Astrocyte of the cerebellum (primary cell): ENCODE measurements around the gene OPCML.

Experiments
- DNase-seq: peaks from one replicate; pipeline ENCODE4 v3.0.0-alpha.2; 2011; ENCODE audit warnings: low read depth
- H3K4me3 ChIP-seq: 2 replicates; pipeline ENCODE4 v1.5.1; 2011; ENCODE audit warnings: mild to moderate bottlenecking, low read depth, low read length, moderate library complexity
- in situ Hi-C: cut with HindIII; loops from 2 replicates; pipeline ENCODE4 v1.10.0; 2017; ENCODE audit warnings: low sequenced_read_pairs
- TF ChIP-seq, protein P1 (sequence below): IDR thresholded peaks from 2 replicates; pipeline ENCODE4 v1.5.1; 2012; ENCODE audit warnings: low read length, low read depth, moderate library complexity, mild to moderate bottlenecking; ENCODE audit errors: missing control alignments

The OPCML gene

DNA sequence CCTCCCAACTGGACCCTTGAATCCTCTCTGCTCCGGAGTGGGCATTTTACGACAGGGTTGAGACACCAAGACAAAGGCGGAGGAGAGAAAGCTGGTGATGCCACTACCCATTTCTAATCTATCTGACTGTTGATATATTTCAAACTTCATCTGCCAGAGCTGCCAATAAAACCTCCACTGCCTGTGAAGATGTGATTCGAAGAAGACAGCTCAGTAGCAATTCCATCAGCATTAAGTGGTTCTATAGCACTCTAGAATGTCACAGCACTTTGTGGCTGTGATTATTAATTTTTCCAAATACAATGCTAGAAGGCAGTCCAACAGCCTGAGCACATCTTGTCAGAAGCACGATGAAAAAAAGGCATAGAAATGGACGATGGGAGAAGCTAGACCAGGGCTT, 282.8 kb downstream of the OPCML start:
- TF ChIP-seq, protein P1, sequence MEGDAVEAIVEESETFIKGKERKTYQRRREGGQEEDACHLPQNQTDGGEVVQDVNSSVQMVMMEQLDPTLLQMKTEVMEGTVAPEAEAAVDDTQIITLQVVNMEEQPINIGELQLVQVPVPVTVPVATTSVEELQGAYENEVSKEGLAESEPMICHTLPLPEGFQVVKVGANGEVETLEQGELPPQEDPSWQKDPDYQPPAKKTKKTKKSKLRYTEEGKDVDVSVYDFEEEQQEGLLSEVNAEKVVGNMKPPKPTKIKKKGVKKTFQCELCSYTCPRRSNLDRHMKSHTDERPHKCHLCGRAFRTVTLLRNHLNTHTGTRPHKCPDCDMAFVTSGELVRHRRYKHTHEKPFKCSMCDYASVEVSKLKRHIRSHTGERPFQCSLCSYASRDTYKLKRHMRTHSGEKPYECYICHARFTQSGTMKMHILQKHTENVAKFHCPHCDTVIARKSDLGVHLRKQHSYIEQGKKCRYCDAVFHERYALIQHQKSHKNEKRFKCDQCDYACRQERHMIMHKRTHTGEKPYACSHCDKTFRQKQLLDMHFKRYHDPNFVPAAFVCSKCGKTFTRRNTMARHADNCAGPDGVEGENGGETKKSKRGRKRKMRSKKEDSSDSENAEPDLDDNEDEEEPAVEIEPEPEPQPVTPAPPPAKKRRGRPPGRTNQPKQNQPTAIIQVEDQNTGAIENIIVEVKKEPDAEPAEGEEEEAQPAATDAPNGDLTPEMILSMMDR, result no peak
- H3K4me3 ChIP-seq, result no peak overlapping the region
- DNase-seq, result no peak
- in situ Hi-C loops, result no loop called here

GRCh38 chr11:133249065-133249464, 283.2 kb downstream of the OPCML start:
- DNase-seq, result no peak
- no peak overlapping the region for H3K4me3 ChIP-seq
- in situ Hi-C loops, result no loop called here
- TF ChIP-seq, protein P1, result no peak

DNA sequence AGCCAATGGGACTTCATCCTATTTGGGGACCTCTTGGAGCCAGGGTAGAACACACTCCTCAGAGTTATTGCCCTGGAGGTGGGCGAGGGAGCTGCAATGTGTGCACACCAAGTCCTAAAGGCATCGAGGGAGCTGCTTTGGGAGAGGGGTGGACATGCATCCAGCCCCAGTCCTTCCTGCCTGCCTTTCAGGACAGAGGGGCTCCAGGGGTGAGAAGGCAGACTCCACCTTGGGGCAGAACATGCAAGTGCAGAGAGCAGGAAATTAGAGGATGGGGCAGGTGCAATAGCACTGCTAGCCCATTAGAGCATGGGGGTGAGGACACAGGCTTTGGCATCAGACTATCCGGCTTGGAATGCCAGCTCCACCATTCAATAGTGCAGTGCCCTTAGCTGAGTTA, 288.5 kb downstream of the OPCML start:
- no peak for DNase-seq
- in situ Hi-C loops, result no loop called here
- H3K4me3 ChIP-seq, result no peak overlapping the region
- TF ChIP-seq, protein P1, result no peak

GRCh38 chr11:133240908-133241655, 291.2 kb downstream of the OPCML start:
- in situ Hi-C loops, result no loop called here

DNA sequence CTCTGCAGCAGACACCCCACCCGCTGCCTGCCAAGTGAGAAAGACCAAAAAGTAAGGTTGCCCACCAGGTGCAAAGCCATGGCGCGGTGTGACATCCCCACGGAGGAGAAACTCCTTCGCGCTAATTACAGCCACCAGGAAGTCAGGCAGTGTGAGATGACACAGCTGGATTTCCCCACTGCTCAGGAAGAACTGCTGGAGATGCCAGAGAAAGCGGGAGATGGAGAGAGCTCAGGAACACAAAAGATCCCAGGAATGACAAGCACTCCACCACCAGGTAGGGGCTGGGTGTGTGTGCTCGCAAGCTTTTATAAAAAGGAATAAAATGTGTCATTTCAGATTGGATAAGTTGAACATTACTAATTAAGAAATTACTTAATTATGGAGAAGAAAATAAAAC, 292.7 kb downstream of the OPCML start:
- no peak for DNase-seq
- TF ChIP-seq, protein P1, result no peak
- in situ Hi-C loops, result no loop called here
- H3K4me3 ChIP-seq, result no peak overlapping the region

More at GRCh38 chr11:133240908-133241655, 291.2 kb downstream of the OPCML start:
- no peak overlapping the region for H3K4me3 ChIP-seq
- TF ChIP-seq, protein P1, result no peak
- DNase-seq, result no peak

DNA sequence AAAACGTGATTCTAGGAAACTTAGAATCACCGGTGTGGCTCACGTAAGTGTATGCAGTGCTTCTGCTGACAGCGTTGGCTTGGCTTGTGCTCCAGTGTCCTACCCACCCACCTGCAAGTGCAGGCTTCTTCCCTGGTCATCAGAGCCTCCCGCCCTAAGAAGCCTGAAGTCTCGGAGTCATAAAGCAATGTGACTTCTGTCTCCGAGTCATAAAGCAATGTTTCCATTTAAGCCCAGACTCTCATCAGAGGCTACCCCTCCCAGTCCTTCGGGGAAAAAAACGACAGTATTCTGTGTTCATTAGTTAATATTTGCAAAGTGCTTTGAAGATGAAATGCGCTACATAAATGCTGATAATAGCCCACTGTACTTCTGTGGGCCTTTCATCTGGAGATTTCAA, 293.8 kb downstream of the OPCML start:
- H3K4me3 ChIP-seq, result no peak overlapping the region
- in situ Hi-C loops, result no loop called here
- DNase-seq, result no peak
- TF ChIP-seq, protein P1, result no peak
